Activated T-helper 1 cell treated with anti-CD3 and anti-CD28 coated beads, Interleukin-2, amount 50 U/mL, for 16 hours (primary cell): Measurements from ENCODE around the gene PRKRIP1.
A peak's percentile ranks its signal among the peaks of the same experiment; 100 is the strongest.
"Not testable (repeated sequence)": the region's sequence is repeated elsewhere in the genome, so short reads cannot be mapped to it uniquely, and the experiment has no call there.

ENCODE experiments used
- DNase-seq, 2 donors: peaks; one replicate each; pipeline ENCODE4 v3.0.0-alpha.2; 2020; ENCODE audit warnings: low read depth in 1 of 2, low spot score in 1 of 2

PRKRIP1 gene

GRCh38 chr7:102403563-102403962 lies 7.4 kb downstream of the PRKRIP1 start:
- no peak for DNase-seq

- peak in 1 of 2 donors; percentile 23 for DNase-seq
These were observed 8.1 kb downstream of the PRKRIP1 start for GRCh38 chr7:102404005-102404861.

GRCh38 chr7:102404862-102405188 lies 8.7 kb downstream of the PRKRIP1 start:
- not testable (repeated sequence) for DNase-seq

- DNase-seq = no peak
These were observed 11.7 kb downstream of the PRKRIP1 start for GRCh38 chr7:102407910-102408309.

GRCh38 chr7:102408530-102408929 lies 12.4 kb downstream of the PRKRIP1 start:
- DNase-seq = not testable (repeated sequence)

- no peak for DNase-seq
These were observed 13.2 kb downstream of the PRKRIP1 start for GRCh38 chr7:102409340-102409739.

GRCh38 chr7:102410123-102410522 lies 14.0 kb downstream of the PRKRIP1 start:
- DNase-seq = no peak

- DNase-seq = no peak
These were observed 14.8 kb downstream of the PRKRIP1 start for GRCh38 chr7:102410918-102411317.

GRCh38 chr7:102412548-102412947 lies 16.4 kb downstream of the PRKRIP1 start:
- no peak for DNase-seq

- DNase-seq = no peak
These were observed 16.9 kb downstream of the PRKRIP1 start for GRCh38 chr7:102413091-102413490.

GRCh38 chr7:102413611-102414010 lies 17.4 kb downstream of the PRKRIP1 start:
- DNase-seq = no peak

GRCh38 chr7:102415685-102416225 lies 19.6 kb downstream of the PRKRIP1 start:
- peak in 1 of 2 donors; percentile 29 for DNase-seq

GRCh38 chr7:102416406-102416805 lies 20.2 kb downstream of the PRKRIP1 start:
- DNase-seq = no peak

- DNase-seq = no peak
These were observed 20.9 kb downstream of the PRKRIP1 start for GRCh38 chr7:102417105-102417504.

- no peak for DNase-seq
These were observed 22.4 kb downstream of the PRKRIP1 start for GRCh38 chr7:102418592-102418991.

- DNase-seq = no peak
These were observed 25.6 kb downstream of the PRKRIP1 start for GRCh38 chr7:102421706-102422240.

- no peak for DNase-seq
These were observed 28.0 kb downstream of the PRKRIP1 start for GRCh38 chr7:102424129-102424551.

GRCh38 chr7:102424787-102425218 lies 28.6 kb downstream of the PRKRIP1 start:
- DNase-seq = no peak

- DNase-seq = peak; percentile 62 to 74
These were observed 29.6 kb downstream of the PRKRIP1 start for GRCh38 chr7:102425639-102426267.

- DNase-seq = peak in 1 of 2 donors; percentile 57
These were observed 30.3 kb downstream of the PRKRIP1 start for GRCh38 chr7:102426268-102427018.

- DNase-seq = no peak
These were observed 30.8 kb downstream of the PRKRIP1 start for GRCh38 chr7:102427019-102427405.
